Ovary (tissue), 9 donors: ENCODE measurements around the gene GYPC. TPM values are rescaled to one million over a fixed set of nuclear protein-coding genes. Genes with fewer than 3 reads are reported as not detected.

Experiments
- DNase-seq, 5 donors: peaks; one replicate each; pipeline ENCODE4 v3.0.0-alpha.2; 2019 to 2020
- H3K27ac ChIP-seq, 2 donors: fragments of 200-600 bp; one replicate each; pipeline versions ENCODE4 v1.5.1 to v1.8.0; 2019 to 2022
- H3K27me3 ChIP-seq: fragments of 200-600 bp; one replicate; pipeline ENCODE4 v1.8.0; 2022
- H3K36me3 ChIP-seq: fragments of 200-600 bp; sonication (generic); one replicate; pipeline ENCODE4 v1.5.1; 2019
- H3K4me1 ChIP-seq: one replicate; pipeline ENCODE4 v1.8.1; 2013; ENCODE audit warnings: mild to moderate bottlenecking, moderate library complexity; ENCODE audit not compliant: insufficient read depth
- H3K4me3 ChIP-seq: fragments of 200-600 bp; sonication (generic); one replicate; pipeline ENCODE4 v1.5.1; 2017
- H3K9me3 ChIP-seq, 2 donors: fragments of 200-600 bp in 1 of 2; sonication (generic) in 1 of 2; one replicate each; pipeline versions ENCODE4 v1.5.1 to v1.8.1; 2013 to 2019; ENCODE audit warnings: mild to moderate bottlenecking in 1 of 2, moderate library complexity in 1 of 2
- CTCF ChIP-seq, 3 donors: fragments of 450-650 bp in 2 of 3; fragments of 200-600 bp in 1 of 3; IDR thresholded peaks; one replicate each; pipeline versions ENCODE4 v1.5.1 to v1.8.0; 2016 to 2022; ENCODE audit warnings: antibody characterized with exemption in 3 of 3, mild to moderate bottlenecking in 1 of 3
- EP300 ChIP-seq: sonication (generic); formaldehyde crosslinking; IDR thresholded peaks from one replicate; pipeline ENCODE4 v1.6.1; 2017; ENCODE audit warnings: antibody characterized with exemption
- POLR2A ChIP-seq: fragments of 450-650 bp; IDR thresholded peaks from one replicate; pipeline ENCODE4 v1.6.1; 2017; ENCODE audit warnings: antibody characterized with exemption, mild to moderate bottlenecking, moderate library complexity
- WGBS, 3 donors: extraction: QIAGEN DNeasy Blood & Tissue Kit in 1 of 3; methylation state at CpG; one replicate each; pipeline versions ENCODE4 v1.1.5 to v1.1.7; 2013 to 2017; 5-methylcytosine and 5-hydroxymethylcytosine counted together
- intact Hi-C, 4 donors: fragments of 100-400 bp; cut with DNase I; formaldehyde crosslinking; loops; one replicate each; pipeline versions ENCODE4 v1.11.0 to v1.15.1; 2022 to 2023
- polyA plus RNA-seq, 2 donors: library from polyadenylated mRNA; stranded (reverse); fragments of 200-250 nt in 1 of 2; fragments of 350-450 nt in 1 of 2; fragmentation: Illumina TruSeq in 1 of 2; extraction: RNeasy Lipid Tissue Mini Kit (QIAGEN cat#74804) in 1 of 2; gene quantifications; one replicate each; pipeline ENCODE4 v1.2.3, GENCODE V29; 2013 to 2014
- total RNA-seq, 7 donors: library from RNA; depleted of rRNA in 2 of 7; stranded (reverse); fragments of >200 nt in 2 of 7; fragmentation: NEBNext Ultra II Directional in 3 of 7; extraction: Animal tissue kit (Norgen Biotek cat#: 25700) in 3 of 7; gene quantifications; one replicate each; pipeline versions ENCODE4 v1.1.0 to v1.2.4, GENCODE V29; 2016 to 2023
- donor health status: DM: no; HTN: no; CAD: no; lungs with moderate emphysema.
- donor health status: DM: no; HTN: no; CAD: no.
- donor health status: Bipolar disorder and iron deficiency.
- donor health status: DM: yes; HTN: yes; CAD: no.
- donor health status: DM: no; HTN: no; CAD: no.
- donor health status: DM: yes; HTN: yes; CAD: no.

GYPC gene
- total and polyA plus RNA-seq, 9 donors = 70.1 to 151 (median 104) TPM

- intact Hi-C loops = no loop called here
- H3K27ac ChIP-seq = no peak overlapping the region
- H3K4me1 ChIP-seq = no peaks in the 10 kb centered on the region
- H3K4me3 ChIP-seq = no peak overlapping the region
- H3K36me3 ChIP-seq = no peaks in the 10 kb centered on the region
- no peak for DNase-seq
- TF ChIP-seq CTCF (IDR thresholded peaks at IDR 0.05) (no peak), POLR2A (no peak), EP300 (no peak)
- no peaks in the 10 kb centered on the region for H3K27me3 ChIP-seq
- no peaks in the 10 kb centered on the region for H3K9me3 ChIP-seq
- 63 to 91% (median 86%) methylated on average over 4 of the region's 4 CpGs for WGBS, 3 donors
Observed at GRCh38 chr2:126642031-126642430, 13.9 kb upstream of the GYPC start.

- Histone ChIP-seq H3K27ac (no peak overlapping the region), H3K9me3 (no peaks in the 10 kb centered on the region), H3K4me3 (no peak overlapping the region), H3K36me3 (no peaks in the 10 kb centered on the region), H3K4me1 (no peaks in the 10 kb centered on the region), H3K27me3 (no peaks in the 10 kb centered on the region)
- DNase-seq = no peak
- intact Hi-C loops = no loop called here
- 83 to 94% (median 90%) methylated on average over 6 of the region's 6 CpGs for WGBS, 3 donors
- TF ChIP-seq POLR2A (no peak), EP300 (no peak), CTCF (IDR thresholded peaks at IDR 0.05) (no peak)
Observed at GRCh38 chr2:126643431-126643830, 12.5 kb upstream of the GYPC start.

GRCh38 chr2:126643972-126644371 lies 12.0 kb upstream of the GYPC start:
- Histone ChIP-seq H3K27ac (no peak overlapping the region), H3K9me3 (no peaks in the 10 kb centered on the region), H3K36me3 (no peaks in the 10 kb centered on the region), H3K4me1 (no peaks in the 10 kb centered on the region), H3K4me3 (no peak overlapping the region), H3K27me3 (no peaks in the 10 kb centered on the region)
- intact Hi-C loops = no loop called here
- no peak for DNase-seq
- no peak for TF ChIP-seq CTCF (IDR thresholded peaks at IDR 0.05)
- no peak for TF ChIP-seq POLR2A
- no peak for TF ChIP-seq EP300
- 84 to 92% (median 86%) methylated on average over 3 of the region's 3 CpGs for WGBS, 3 donors

GRCh38 chr2:126644630-126645191 lies 11.2 kb upstream of the GYPC start:
- Histone ChIP-seq H3K27me3 (no peaks in the 10 kb centered on the region), H3K27ac (no peak overlapping the region), H3K36me3 (no peaks in the 10 kb centered on the region), H3K9me3 (no peaks in the 10 kb centered on the region), H3K4me1 (no peaks in the 10 kb centered on the region), H3K4me3 (no peak overlapping the region)
- intact Hi-C loops = no loop called here
- whole genome bisulfite sequencing, 3 donors = 41 to 53% (median 50%) methylated on average over 2 of the region's 2 CpGs
- no peak for DNase-seq
- no peak for TF ChIP-seq POLR2A
- TF ChIP-seq CTCF (IDR thresholded peaks at IDR 0.05) = no peak
- no peak for TF ChIP-seq EP300
